Measurements from ENCODE around the gene TMA7B. TPM values are rescaled to one million over a fixed set of nuclear protein-coding genes. Genes with fewer than 3 reads are reported as not detected.
"Not testable (repeated sequence)": the region's sequence is repeated elsewhere in the genome, so short reads cannot be mapped to it uniquely, and the experiment has no call there.

Gene TMA7B
- total RNA-seq, 4 donors from 2014 or later = not detected

DNA sequence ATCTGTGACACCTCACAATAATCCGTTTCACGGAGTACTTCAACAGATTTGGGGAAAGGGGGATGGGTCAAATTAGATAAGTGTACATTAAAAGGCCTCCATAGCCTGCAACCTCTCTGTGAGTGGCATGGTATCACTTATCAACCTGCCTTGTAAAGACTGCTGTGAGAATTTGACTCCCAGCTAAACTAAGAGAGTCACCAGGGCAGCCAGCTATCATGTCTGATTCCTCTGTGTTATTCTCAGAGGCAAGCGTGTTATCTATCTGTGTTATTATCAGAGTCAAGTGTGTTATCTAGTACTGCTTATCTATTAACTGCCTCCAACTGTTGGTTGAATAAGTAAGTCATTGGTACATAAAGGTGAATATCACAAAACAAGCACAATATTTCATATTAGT, 30.5 kb downstream of the TMA7B start:
- no peaks in the 10 kb centered on the region for H3K9me3 ChIP-seq
- H3K36me3 ChIP-seq = no peaks in the 10 kb centered on the region
- whole genome bisulfite sequencing, 2 donors = 82 to 88% methylated on average over 3 of the region's 3 CpGs
- H3K27ac ChIP-seq = no peak overlapping the region
- DNase-seq = no peak
- H3K27me3 ChIP-seq = peaks cover 0 to 44% (median 0%) of the 10 kb centered on the region in 4 donors
- intact Hi-C loops (cut with DNase I) = no loop called here
- no peak overlapping the region for H3K4me3 ChIP-seq
- TF ChIP-seq POLR2A (IDR thresholded peaks at IDR 0.05) = no peak
- TF ChIP-seq, protein P1, sequence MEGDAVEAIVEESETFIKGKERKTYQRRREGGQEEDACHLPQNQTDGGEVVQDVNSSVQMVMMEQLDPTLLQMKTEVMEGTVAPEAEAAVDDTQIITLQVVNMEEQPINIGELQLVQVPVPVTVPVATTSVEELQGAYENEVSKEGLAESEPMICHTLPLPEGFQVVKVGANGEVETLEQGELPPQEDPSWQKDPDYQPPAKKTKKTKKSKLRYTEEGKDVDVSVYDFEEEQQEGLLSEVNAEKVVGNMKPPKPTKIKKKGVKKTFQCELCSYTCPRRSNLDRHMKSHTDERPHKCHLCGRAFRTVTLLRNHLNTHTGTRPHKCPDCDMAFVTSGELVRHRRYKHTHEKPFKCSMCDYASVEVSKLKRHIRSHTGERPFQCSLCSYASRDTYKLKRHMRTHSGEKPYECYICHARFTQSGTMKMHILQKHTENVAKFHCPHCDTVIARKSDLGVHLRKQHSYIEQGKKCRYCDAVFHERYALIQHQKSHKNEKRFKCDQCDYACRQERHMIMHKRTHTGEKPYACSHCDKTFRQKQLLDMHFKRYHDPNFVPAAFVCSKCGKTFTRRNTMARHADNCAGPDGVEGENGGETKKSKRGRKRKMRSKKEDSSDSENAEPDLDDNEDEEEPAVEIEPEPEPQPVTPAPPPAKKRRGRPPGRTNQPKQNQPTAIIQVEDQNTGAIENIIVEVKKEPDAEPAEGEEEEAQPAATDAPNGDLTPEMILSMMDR (IDR thresholded peaks at IDR 0.05) = no peak
- H3K4me1 ChIP-seq = peaks cover 6 to 24% (median 7%) of the 10 kb centered on the region in 3 donors

DNA sequence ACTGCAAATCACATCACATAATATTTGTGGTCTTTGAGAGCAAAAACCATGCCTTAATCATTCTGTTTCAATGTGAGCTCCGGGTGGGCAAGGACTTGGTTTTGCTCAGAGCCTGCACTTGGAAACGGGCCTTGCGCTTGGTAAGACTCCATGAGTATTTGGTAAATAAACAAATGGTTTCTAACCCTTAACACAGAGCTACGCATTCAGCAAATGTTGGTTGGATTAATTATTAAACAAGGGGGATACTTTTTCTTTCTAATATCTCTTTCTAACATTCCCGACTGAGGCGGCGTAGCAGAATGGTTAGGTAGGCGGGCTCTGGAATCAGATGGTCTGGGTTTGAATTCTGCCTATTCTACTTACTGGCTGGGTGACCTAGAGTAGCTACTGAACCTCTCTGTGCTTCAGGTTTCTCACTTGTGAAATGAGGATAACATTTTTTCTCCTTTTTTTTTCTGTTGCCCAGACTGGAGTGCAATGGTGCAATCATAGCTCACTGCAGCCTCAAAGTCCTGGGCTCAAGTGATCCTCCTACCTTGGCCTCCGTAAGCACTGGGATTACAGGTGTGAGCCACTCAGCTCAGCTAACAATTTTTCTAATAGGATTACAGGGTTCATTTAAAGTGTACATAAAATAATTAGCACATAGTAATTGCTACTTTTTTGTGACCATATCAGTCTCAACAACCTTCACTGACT, 31.1 kb downstream of the TMA7B start:
- intact Hi-C loops (cut with DNase I) = no loop called here
- no peaks in the 10 kb centered on the region for H3K9me3 ChIP-seq
- no peaks in the 10 kb centered on the region for H3K36me3 ChIP-seq
- peaks cover 6 to 25% (median 7%) of the 10 kb centered on the region in 3 donors for H3K4me1 ChIP-seq
- no peak overlapping the region for H3K27ac ChIP-seq
- H3K27me3 ChIP-seq = peaks cover 0 to 49% (median 0%) of the 10 kb centered on the region in 4 donors
- DNase-seq = no peak
- TF ChIP-seq, protein P1 (IDR thresholded peaks at IDR 0.05) = no peak
- no peak for TF ChIP-seq POLR2A (IDR thresholded peaks at IDR 0.05)
- no peak overlapping the region for H3K4me3 ChIP-seq
- WGBS, 2 donors = 82 to 89% methylated on average over 9 of the region's 9 CpGs

DNA sequence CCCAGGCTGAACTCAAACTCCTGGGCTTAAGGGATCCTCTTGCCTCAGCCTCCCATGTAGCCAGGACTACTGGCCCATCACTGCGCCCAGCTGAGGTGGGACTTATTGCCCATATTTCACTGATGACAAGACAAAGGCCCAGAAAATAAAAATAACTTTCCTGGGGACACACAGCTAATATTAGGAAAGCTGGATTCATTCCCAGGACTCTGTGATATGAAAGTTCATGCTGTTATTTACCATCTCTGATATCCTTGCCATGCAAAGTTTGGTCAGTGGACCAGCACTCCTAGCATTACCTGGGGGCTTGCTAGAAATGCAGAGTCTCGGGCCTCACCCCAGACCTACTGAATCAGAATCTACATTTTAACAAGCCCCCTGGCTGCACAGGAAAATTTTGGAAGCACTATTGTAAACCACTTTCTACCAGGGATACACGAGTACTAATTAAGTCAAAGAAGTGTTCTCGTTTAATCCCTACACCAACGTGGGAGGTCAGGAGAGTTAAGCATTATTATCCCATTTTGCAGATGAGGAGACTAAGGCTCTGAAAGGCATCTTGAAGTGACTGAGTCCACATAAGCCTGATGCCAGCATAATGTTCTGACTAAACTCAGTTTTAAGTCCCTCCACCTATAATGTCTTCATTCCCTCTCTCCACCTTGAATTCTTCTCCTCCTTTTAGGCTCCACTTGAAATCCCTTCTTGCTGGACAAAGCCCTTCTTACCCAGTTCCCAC, 32.1 kb downstream of the TMA7B start:
- peaks cover 0 to 49% (median 0%) of the 10 kb centered on the region in 4 donors for H3K27me3 ChIP-seq
- peaks cover 6 to 35% (median 7%) of the 10 kb centered on the region in 3 donors for H3K4me1 ChIP-seq
- H3K9me3 ChIP-seq = no peaks in the 10 kb centered on the region
- H3K36me3 ChIP-seq = no peaks in the 10 kb centered on the region
- no peak overlapping the region for H3K4me3 ChIP-seq
- DNase-seq = no peak
- no peak overlapping the region for H3K27ac ChIP-seq
- 86 to 87% methylated on average over 5 of the region's 5 CpGs for WGBS, 2 donors
- no peak for TF ChIP-seq POLR2A (IDR thresholded peaks at IDR 0.05)
- TF ChIP-seq, protein P1 (IDR thresholded peaks at IDR 0.05) = no peak
- intact Hi-C loops (cut with DNase I) = no loop called here

DNA sequence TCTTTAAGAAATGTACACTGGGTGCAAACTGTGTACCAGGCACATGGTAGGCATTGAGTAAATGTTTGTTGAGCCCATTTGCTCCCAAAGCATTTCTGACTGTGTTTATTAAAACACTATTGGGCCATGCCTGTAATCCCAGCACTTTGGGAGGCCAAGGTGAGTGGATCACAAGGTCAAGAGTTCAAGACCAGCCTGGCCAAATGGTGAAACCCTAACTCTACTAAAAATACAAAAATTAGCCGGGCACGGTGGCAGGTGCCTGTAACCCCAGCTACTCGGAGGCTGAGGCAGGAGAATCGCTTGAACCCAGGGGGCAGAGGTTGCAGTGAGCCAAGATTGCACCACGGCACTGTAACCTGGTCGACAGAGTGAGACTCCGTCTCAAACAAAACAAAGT, 32.7 kb downstream of the TMA7B start:
- Histone ChIP-seq H3K4me1 (peaks cover 9 to 41% (median 10%) of the 10 kb centered on the region in 3 donors), H3K27me3 (peaks cover 0 to 49% (median 0%) of the 10 kb centered on the region in 4 donors)
- H3K36me3 ChIP-seq = not testable (repeated sequence)

GRCh38 chr22:39994041-39994565, 33.9 kb downstream of the TMA7B start:
- intact Hi-C loops (cut with DNase I) = no loop called here
- Histone ChIP-seq H3K27ac (peak overlapping the region; percentile 59 to 95 (median 85)), H3K27me3 (peaks cover 0 to 40% (median 0%) of the 10 kb centered on the region in 4 donors), H3K9me3 (no peaks in the 10 kb centered on the region), H3K4me3 (peak overlapping the region; percentile 18 to 73 (median 54)), H3K4me1 (peaks cover 15 to 53% (median 22%) of the 10 kb centered on the region in 3 donors), H3K36me3 (no peaks in the 10 kb centered on the region)
- no peak for DNase-seq
- TF ChIP-seq, protein P1 (IDR thresholded peaks at IDR 0.05) = no peak
- TF ChIP-seq POLR2A (IDR thresholded peaks at IDR 0.05) = no peak
- 18 to 59% methylated on average over 9 to 18 of the region's 20 CpGs for WGBS, 2 donors

More for the DNA sequence above, 32.7 kb downstream of the TMA7B start:
- H3K9me3 ChIP-seq; DNase-seq; H3K4me3 ChIP-seq; H3K27ac ChIP-seq; intact Hi-C loops (cut with DNase I): not testable (repeated sequence)
- WGBS, 2 donors = 89 to 91% methylated on average over 7 of the region's 7 CpGs

Measured in esophagus squamous epithelium (tissue), 5 donors.